ENCODE results near the gene LRSAM1.

GRCh38 chr9:127520941-127521918 lies 69.9 kb downstream of the LRSAM1 start:
- no peak for TF ChIP-seq CTCF (IDR thresholded peaks at IDR 0.05)
- TF ChIP-seq POLR2A (IDR thresholded peaks at IDR 0.05): no peak

Measured in thyroid gland (tissue), 4 donors.